ENCODE measurements around the gene ERVH48-1. TPM values are rescaled to one million over a fixed set of nuclear protein-coding genes. Genes with fewer than 3 reads are reported as not detected.
A peak's percentile ranks its signal among the peaks of the same experiment; 100 is the strongest.
"Not testable (repeated sequence)": the region's sequence is repeated elsewhere in the genome, so short reads cannot be mapped to it uniquely, and the experiment has no call there.

The ERVH48-1 gene
- total and polyA plus RNA-seq, 2 donors (not counting 3 experiments of a cell fraction or from before 2014, with no cell fraction given), result not detected

DNA sequence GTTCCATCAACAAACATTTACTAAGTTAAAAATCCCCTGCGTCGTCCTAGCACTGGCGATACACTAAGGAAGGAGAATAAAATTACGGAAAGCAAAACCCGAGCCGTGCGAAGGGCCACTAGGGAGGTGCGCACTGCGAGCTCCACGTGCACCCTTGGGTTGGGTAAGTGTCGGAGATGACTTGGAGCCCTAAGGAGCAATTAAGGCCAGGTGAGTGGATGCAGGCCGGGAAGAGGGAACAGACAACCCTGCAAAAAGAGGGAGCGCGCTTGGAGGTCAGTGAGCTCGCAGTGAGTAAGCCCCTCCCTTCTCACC lies 46.8 kb downstream of the ERVH48-1 start:
- Histone ChIP-seq H3K79me2 (ENCODE audit: control insufficient read depth, insufficient read depth, low read length) (peaks cover 36% of the 10 kb centered on the region), H3K9me3 (replicated peaks; ENCODE audit: control insufficient read depth, insufficient read depth, low read length) (no peaks in the 10 kb centered on the region), H2AFZ (ENCODE audit: low read depth, low read length) (peak overlapping the region; percentile 43), H3K9ac (replicated peaks; ENCODE audit: extremely low read depth, insufficient read depth, low read length) (peak overlapping the region; percentile 82), H3K4me3 (replicated peaks in 1 of 3; ENCODE audit: insufficient read depth in 1 of 3, low read depth in 1 of 3, low read length in 3 of 3) (peak overlapping the region; percentile 20 to 69 (median 64)), H3K36me3 (ENCODE audit: control insufficient read depth in 2 of 2, extremely low read depth in 1 of 2, insufficient read depth in 2 of 2, low read length in 2 of 2) (peaks cover under 1 to 2% of the 10 kb centered on the region in 2 experiments), H3K27ac (ENCODE audit: insufficient read depth, low read depth, low read length) (peak overlapping the region; percentile 77), H3K27me3 (ENCODE audit: control insufficient read depth in 2 of 2, insufficient read depth in 2 of 2, low read length in 2 of 2) (no peaks in the 10 kb centered on the region), H4K20me1 (replicated peaks; ENCODE audit: control insufficient read depth, extremely low read depth, insufficient read depth, low read length) (no peaks in the 10 kb centered on the region), H3K9me1 (replicated peaks; ENCODE audit: control insufficient read depth, extremely low read depth, insufficient read depth, low read length) (no peaks in the 10 kb centered on the region), H3K4me1 (ENCODE audit: control insufficient read depth, extremely low read depth, insufficient read depth, low read length) (peaks cover 10% of the 10 kb centered on the region), H3K4me2 (ENCODE audit: insufficient read depth, low read length) (peak overlapping the region; percentile 94)
- CTCF ChIA-PET, result no interaction called here
- FAIRE-seq, result no peak
- TF ChIP-seq POLR2AphosphoS5 (IDR thresholded peaks at IDR 0.05; ENCODE audit: insufficient read depth, low read depth, low read length), result no peak
- TF ChIP-seq, protein P1, sequence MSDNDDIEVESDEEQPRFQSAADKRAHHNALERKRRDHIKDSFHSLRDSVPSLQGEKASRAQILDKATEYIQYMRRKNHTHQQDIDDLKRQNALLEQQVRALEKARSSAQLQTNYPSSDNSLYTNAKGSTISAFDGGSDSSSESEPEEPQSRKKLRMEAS (IDR thresholded peaks at IDR 0.05; ENCODE audit: insufficient read depth, insufficient read length), result no peak
- TF ChIP-seq EZH2 (IDR thresholded peaks at IDR 0.05; ENCODE audit: borderline replicate concordance, low read depth, low read length, severe bottlenecking), result no peak
- TF ChIP-seq GATA2 (IDR thresholded peaks at IDR 0.05; ENCODE audit: insufficient read depth, insufficient read length, low read depth, low read length), result no peak
- TF ChIP-seq, protein P2, sequence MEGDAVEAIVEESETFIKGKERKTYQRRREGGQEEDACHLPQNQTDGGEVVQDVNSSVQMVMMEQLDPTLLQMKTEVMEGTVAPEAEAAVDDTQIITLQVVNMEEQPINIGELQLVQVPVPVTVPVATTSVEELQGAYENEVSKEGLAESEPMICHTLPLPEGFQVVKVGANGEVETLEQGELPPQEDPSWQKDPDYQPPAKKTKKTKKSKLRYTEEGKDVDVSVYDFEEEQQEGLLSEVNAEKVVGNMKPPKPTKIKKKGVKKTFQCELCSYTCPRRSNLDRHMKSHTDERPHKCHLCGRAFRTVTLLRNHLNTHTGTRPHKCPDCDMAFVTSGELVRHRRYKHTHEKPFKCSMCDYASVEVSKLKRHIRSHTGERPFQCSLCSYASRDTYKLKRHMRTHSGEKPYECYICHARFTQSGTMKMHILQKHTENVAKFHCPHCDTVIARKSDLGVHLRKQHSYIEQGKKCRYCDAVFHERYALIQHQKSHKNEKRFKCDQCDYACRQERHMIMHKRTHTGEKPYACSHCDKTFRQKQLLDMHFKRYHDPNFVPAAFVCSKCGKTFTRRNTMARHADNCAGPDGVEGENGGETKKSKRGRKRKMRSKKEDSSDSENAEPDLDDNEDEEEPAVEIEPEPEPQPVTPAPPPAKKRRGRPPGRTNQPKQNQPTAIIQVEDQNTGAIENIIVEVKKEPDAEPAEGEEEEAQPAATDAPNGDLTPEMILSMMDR (IDR thresholded peaks at IDR 0.05; ENCODE audit: extremely low read depth in 1 of 2, insufficient read depth in 1 of 2, low read depth in 1 of 2, low read length in 2 of 2), result no peak
- no peak for TF ChIP-seq MYC (IDR thresholded peaks at IDR 0.05; ENCODE audit: low read depth, low read length)
- no peak for TF ChIP-seq JUN (IDR thresholded peaks at IDR 0.05; ENCODE audit: borderline replicate concordance, insufficient read depth, insufficient read length, low read depth)
- no peak for TF ChIP-seq POLR2A (IDR thresholded peaks at IDR 0.05; ENCODE audit: low read depth, low read length)
- no peak for TF ChIP-seq FOS (IDR thresholded peaks at IDR 0.05; ENCODE audit: borderline replicate concordance, insufficient read depth, low read length)
- dilution Hi-C loops (cut with MboI; ENCODE audit: extremely low pct_ligation_motif_present, low sequenced_read_pairs) (no loop called here), intact Hi-C loops (cut with micrococcal nuclease) (no loop called here)
- POLR2A ChIA-PET, result no interaction called here
- no TSS peak for BruUV-seq (replicated peaks)
- DNase-seq (ENCODE audit: low read depth, low spot score), result no peak

DNA sequence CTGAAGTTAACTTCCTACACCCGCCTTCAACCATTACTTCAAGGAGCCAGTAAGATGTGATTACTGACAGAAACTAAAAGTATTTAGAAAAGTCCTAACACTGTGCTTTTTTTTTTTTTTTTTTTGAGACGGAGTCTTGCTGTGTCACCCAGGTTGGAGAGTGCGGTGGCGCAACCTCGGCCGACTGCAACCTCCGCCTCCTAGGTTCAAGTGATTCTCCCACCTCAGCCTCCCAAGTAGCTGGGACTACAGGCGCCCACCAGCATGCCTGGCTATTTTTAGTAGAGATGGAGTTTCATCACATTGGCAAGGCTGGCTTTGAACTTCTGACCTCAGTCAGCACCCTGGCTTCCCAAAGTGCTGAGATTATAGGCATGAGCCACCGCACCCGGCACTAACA lies 49.6 kb downstream of the ERVH48-1 start:
- BruUV-seq (replicated peaks), result not testable (repeated sequence)

More for the DNA sequence above, 49.6 kb downstream of the ERVH48-1 start:
- H3K9ac ChIP-seq (replicated peaks; ENCODE audit: extremely low read depth, insufficient read depth, low read length); H3K4me1 ChIP-seq (ENCODE audit: control insufficient read depth, extremely low read depth, insufficient read depth, low read length); H3K9me1 ChIP-seq (replicated peaks; ENCODE audit: control insufficient read depth, extremely low read depth, insufficient read depth, low read length); H3K9me3 ChIP-seq (replicated peaks; ENCODE audit: control insufficient read depth, insufficient read depth, low read length); CTCF ChIA-PET; H3K27me3 ChIP-seq (ENCODE audit: control insufficient read depth in 2 of 2, insufficient read depth in 2 of 2, low read length in 2 of 2); intact Hi-C loops (cut with micrococcal nuclease); H3K27ac ChIP-seq (ENCODE audit: insufficient read depth, low read depth, low read length); H3K4me2 ChIP-seq (ENCODE audit: insufficient read depth, low read length); H2AFZ ChIP-seq (ENCODE audit: low read depth, low read length); H3K4me3 ChIP-seq (replicated peaks in 1 of 3; ENCODE audit: insufficient read depth in 1 of 3, low read depth in 1 of 3, low read length in 3 of 3); FAIRE-seq; POLR2A ChIA-PET; H4K20me1 ChIP-seq (replicated peaks; ENCODE audit: control insufficient read depth, extremely low read depth, insufficient read depth, low read length); dilution Hi-C loops (cut with MboI; ENCODE audit: extremely low pct_ligation_motif_present, low sequenced_read_pairs); DNase-seq (ENCODE audit: low read depth, low spot score): not testable (repeated sequence)
- H3K36me3 ChIP-seq (ENCODE audit: control insufficient read depth in 2 of 2, extremely low read depth in 1 of 2, insufficient read depth in 2 of 2, low read length in 2 of 2), result peaks cover 16 to 18% of the 10 kb centered on the region in 2 experiments
- peaks cover 49% of the 10 kb centered on the region for H3K79me2 ChIP-seq (ENCODE audit: control insufficient read depth, insufficient read depth, low read length)
